ENCODE results near the gene SIGLEC14. TPM values are rescaled to one million over a fixed set of nuclear protein-coding genes. Genes with fewer than 3 reads are reported as not detected.

SIGLEC14 gene
- total RNA-seq, 1 experiment from 2014 or later = not detected

DNA sequence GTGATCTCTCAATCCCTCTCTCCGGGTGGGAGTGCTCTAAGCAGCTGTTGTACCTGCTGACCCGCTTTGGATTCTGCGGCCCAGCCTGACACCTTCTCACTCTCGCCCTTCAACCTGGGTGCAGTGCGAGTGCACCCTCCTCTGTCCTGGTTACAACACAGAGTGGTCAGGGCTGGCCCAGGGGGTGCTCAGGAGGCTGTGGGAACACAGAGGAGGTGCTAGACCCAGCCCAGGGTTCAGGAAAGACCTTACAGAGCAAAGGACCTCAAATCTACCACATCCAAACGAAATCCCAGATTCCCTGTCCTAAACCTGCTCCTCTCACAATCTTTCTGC lies 51.9 kb downstream of the SIGLEC14 start:
- H3K4me1 Mint-ChIP-seq (ENCODE audit: low read depth, unreplicated experiment) = peaks cover 20% of the 10 kb centered on the region
- peak overlapping the region; percentile 97 for H3K4me3 Mint-ChIP-seq (ENCODE audit: low read depth, unreplicated experiment)
- no peak for TF ChIP-seq CTCF (IDR thresholded peaks at IDR 0.05; ENCODE audit: unreplicated experiment)
- H3K27me3 Mint-ChIP-seq (ENCODE audit: unreplicated experiment) = peaks cover 11% of the 10 kb centered on the region
- H3K36me3 Mint-ChIP-seq (ENCODE audit: insufficient read depth, unreplicated experiment) = peaks cover 23% of the 10 kb centered on the region
- intact Hi-C loops (cut with micrococcal nuclease; ENCODE audit: unreplicated experiment) = no loop called here
- DNase-seq = no peak
- peak overlapping the region; percentile 45 for H3K27ac Mint-ChIP-seq (ENCODE audit: unreplicated experiment)
- peaks cover 10% of the 10 kb centered on the region for H3K9me3 Mint-ChIP-seq (ENCODE audit: low read depth, unreplicated experiment)
- CTCF ChIA-PET = interaction anchor here (1.5 kb wide), 1 partner anchor 14 kb away, joined by 3 read pairs; no protein-coding TSS in a partner anchor
- BruUV-seq (replicated peaks) = no TSS peak

DNA sequence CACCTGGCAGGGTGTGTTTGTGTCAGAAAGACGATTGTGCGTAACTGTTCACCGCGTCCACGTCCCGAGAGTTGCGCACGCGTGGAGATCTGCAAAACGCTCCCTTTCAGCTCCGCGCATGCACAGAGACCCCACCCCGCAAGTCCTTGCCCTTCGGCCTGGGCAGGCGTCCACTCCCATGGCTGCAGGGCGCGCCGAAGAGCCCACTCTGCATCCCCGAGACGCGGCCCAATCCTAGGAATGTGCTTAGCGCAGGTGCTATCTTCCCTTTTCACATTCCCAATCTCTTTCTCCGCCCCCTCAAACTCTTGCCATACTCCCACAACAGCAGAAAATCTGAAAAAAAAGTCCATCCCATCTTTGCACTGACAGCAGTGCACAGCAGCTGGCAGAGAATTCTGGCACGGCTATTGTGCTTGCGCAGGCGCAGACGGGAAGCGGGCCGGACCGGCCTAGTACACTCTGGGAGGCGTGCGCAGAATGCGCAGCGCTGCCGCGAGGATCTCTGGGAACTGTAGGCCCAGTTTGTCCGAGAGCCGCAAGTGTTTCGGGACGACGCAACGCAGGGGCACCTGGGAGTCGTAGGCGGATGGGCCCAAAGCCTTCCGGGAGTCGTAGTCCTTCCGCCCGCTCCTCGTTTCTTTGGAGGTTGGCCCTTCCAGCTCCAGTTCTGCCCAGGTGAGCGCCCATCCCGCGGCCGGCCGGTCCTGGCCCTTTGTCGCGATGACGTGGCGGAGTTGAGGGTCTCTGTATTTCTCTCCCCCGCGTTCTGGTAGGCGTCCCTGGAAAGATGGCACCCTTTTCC lies 52.5 kb downstream of the SIGLEC14 start:
- intact Hi-C loops (cut with micrococcal nuclease; ENCODE audit: unreplicated experiment) = no loop called here
- H3K27ac Mint-ChIP-seq (ENCODE audit: unreplicated experiment) = peak overlapping the region; percentile 45
- CTCF ChIA-PET = interaction anchor here (1.5 kb wide), 1 partner anchor 13 kb away, joined by 3 read pairs; no protein-coding TSS in a partner anchor

GRCh38 chr19:51593138-51593890 lies 53.3 kb downstream of the SIGLEC14 start:
- no peak for DNase-seq
- TF ChIP-seq CTCF (IDR thresholded peaks at IDR 0.05; ENCODE audit: unreplicated experiment) = no peak
- Mint-ChIP-seq H3K4me1 (ENCODE audit: low read depth, unreplicated experiment) (peaks cover 20% of the 10 kb centered on the region), H3K27ac (ENCODE audit: unreplicated experiment) (peak overlapping the region; percentile 45), H3K9me3 (ENCODE audit: low read depth, unreplicated experiment) (peaks cover 12% of the 10 kb centered on the region), H3K4me3 (ENCODE audit: low read depth, unreplicated experiment) (peak overlapping the region; percentile 97), H3K27me3 (ENCODE audit: unreplicated experiment) (peaks cover 11% of the 10 kb centered on the region), H3K36me3 (ENCODE audit: insufficient read depth, unreplicated experiment) (peaks cover 23% of the 10 kb centered on the region)
- CTCF ChIA-PET = interaction anchor here (1.5 kb wide), 1 partner anchor 12 kb away, joined by 3 read pairs; no protein-coding TSS in a partner anchor
- BruUV-seq (replicated peaks) = no TSS peak
- intact Hi-C loops (cut with micrococcal nuclease; ENCODE audit: unreplicated experiment) = no loop called here

More for the DNA sequence above, 52.5 kb downstream of the SIGLEC14 start:
- peaks cover 23% of the 10 kb centered on the region for H3K36me3 Mint-ChIP-seq (ENCODE audit: insufficient read depth, unreplicated experiment)
- TF ChIP-seq CTCF (IDR thresholded peaks at IDR 0.05; ENCODE audit: unreplicated experiment) = no peak
- peak; percentile 98 for DNase-seq
- no TSS peak for BruUV-seq (replicated peaks)
- H3K9me3 Mint-ChIP-seq (ENCODE audit: low read depth, unreplicated experiment) = peaks cover 12% of the 10 kb centered on the region
- peak overlapping the region; percentile 97 for H3K4me3 Mint-ChIP-seq (ENCODE audit: low read depth, unreplicated experiment)
- H3K4me1 Mint-ChIP-seq (ENCODE audit: low read depth, unreplicated experiment) = peaks cover 20% of the 10 kb centered on the region
- H3K27me3 Mint-ChIP-seq (ENCODE audit: unreplicated experiment) = peaks cover 11% of the 10 kb centered on the region

Small RNA genes lying within 50 kb of the gene (microRNA-seq; reads per million reads assigned to microRNA genes)
- gene MIR125A (4,232 reads per million, percentile 91 among the genes with 10 or more reads in this experiment), gene MIR99B (14,472 reads per million, percentile 96 among the genes with 10 or more reads in this experiment), gene MIRLET7E (10,668 reads per million, percentile 95 among the genes with 10 or more reads in this experiment)

Other genes with a start within 250 kb of the SIGLEC14 start
- not detected in 2 replicates for gene SIGLEC10, start 229.2 kb downstream of the SIGLEC14 start, total RNA-seq (2022)
- gene SIGLEC8, start 188.4 kb downstream of the SIGLEC14 start, total RNA-seq (2022) = not detected in 2 replicates
- not detected in 2 replicates for gene CEACAM18, start 168.3 kb downstream of the SIGLEC14 start, total RNA-seq (2022)
- not detected in 2 replicates for gene SIGLEC12, start 145.0 kb downstream of the SIGLEC14 start, total RNA-seq (2022)
- gene SIGLEC6, start 115.2 kb downstream of the SIGLEC14 start, total RNA-seq (2022) = not detected in 2 replicates
- 10.2 and 16.1 TPM in 2 replicates for gene ZNF175, start 75.5 kb downstream of the SIGLEC14 start, total RNA-seq (2022)
- gene SIGLEC5, start 16.4 kb downstream of the SIGLEC14 start, total RNA-seq (2022) = not detected in 2 replicates
- 30.3 and 33.7 TPM in 2 replicates for gene SPACA6, start 46.5 kb upstream of the SIGLEC14 start, total RNA-seq (2022)
- gene HAS1, start 77.2 kb upstream of the SIGLEC14 start, total RNA-seq (2022) = not detected in 2 replicates
- not detected in 2 replicates for gene FPR1, start 105.1 kb upstream of the SIGLEC14 start, total RNA-seq (2022)
- not detected in 2 replicates for gene FPR2, start 114.4 kb upstream of the SIGLEC14 start, total RNA-seq (2022)
- gene FPR3, start 148.3 kb upstream of the SIGLEC14 start, total RNA-seq (2022) = not detected in 2 replicates
- gene ZNF577, start 241.1 kb upstream of the SIGLEC14 start, total RNA-seq (2022) = 15.0 and 16.1 TPM in 2 replicates